ENCODE data around the gene SMIM14. TPM values are rescaled to one million over a fixed set of nuclear protein-coding genes. Genes with fewer than 3 reads are reported as not detected.

SMIM14 gene
- total and polyA plus RNA-seq, 2 of the 8 experiments (the other 6 are each of a cell fraction or from before 2014, with no cell fraction given): 29.1 to 31.0 TPM

- H3K27me3 ChIP-seq (replicated peaks in 1 of 4; ENCODE audit: control insufficient read depth in 3 of 4, extremely low read depth in 1 of 4, insufficient read depth in 3 of 4, low read length in 3 of 4): no peaks in the 10 kb centered on the region
- ChIA-PET CTCF (ENCODE audit: partially characterized antibody) (interaction anchor here (0.7 kb wide), 1 partner anchor 100 kb away, joined by 3 read pairs; no protein-coding TSS in a partner anchor), POLR2A (ENCODE audit: partially characterized antibody) (no interaction called here)
- WGBS, 2 experiments (ENCODE audit: extremely low coverage in 1 of 2, insufficient coverage in 1 of 2, insufficient read length in 1 of 2, insufficient replicate concordance in 2 of 2, low coverage in 1 of 2, low lambda C conversion rate in 2 of 2, missing lambda C conversion rate in 1 of 2): 94% methylated on average over 4 of the region's 4 CpGs; no CpG with 5 or more reads in 1 of the 2 experiments
- H3K79me2 ChIP-seq (ENCODE audit: control insufficient read depth in 1 of 2, insufficient read depth in 2 of 2, low read length in 2 of 2): no peaks in the 10 kb centered on the region; a peak in 1 of 4 replicates
- H3K14ac ChIP-seq (ENCODE audit: insufficient read length): no peak overlapping the region
- DNase-seq (ENCODE audit: low read depth in 1 of 2, low spot score in 2 of 2) (no peak), FAIRE-seq (no peak)
- H3K36me3 ChIP-seq (ENCODE audit: control insufficient read depth in 2 of 4, insufficient read depth in 4 of 4, low read length in 3 of 4): peaks cover 0 to 14% (median 3%) of the 10 kb centered on the region in 4 experiments; a peak in 3 of 8 replicates
- H3K9ac ChIP-seq (replicated peaks in 1 of 4; ENCODE audit: extremely low read depth in 1 of 4, low read depth in 3 of 4, low read length in 3 of 4): no peak overlapping the region
- H3K4me1 ChIP-seq (replicated peaks in 1 of 4; ENCODE audit: control insufficient read depth in 3 of 4, insufficient read depth in 4 of 4, low read length in 3 of 4): no peaks in the 10 kb centered on the region
- no peak overlapping the region for H3K18ac ChIP-seq (ENCODE audit: extremely low read depth, low read length)
- no peak overlapping the region for H2BK20ac ChIP-seq (ENCODE audit: low read length)
- H2BK120ac ChIP-seq (replicated peaks; ENCODE audit: low read depth, low read length): no peak overlapping the region
- no peak overlapping the region for H2BK5ac ChIP-seq (ENCODE audit: low read depth, low read length)
- no peaks in the 10 kb centered on the region for H4K20me1 ChIP-seq (replicated peaks in 1 of 2; ENCODE audit: control insufficient read depth in 1 of 2, insufficient read depth in 2 of 2, low read length in 2 of 2)
- H4K8ac ChIP-seq (ENCODE audit: extremely low read depth, insufficient read depth, low read length): no peak overlapping the region
- H2BK12ac ChIP-seq (ENCODE audit: low read depth, low read length): no peak overlapping the region
- no peak overlapping the region for H4K91ac ChIP-seq (replicated peaks; ENCODE audit: insufficient read length, low read length)
- no peak overlapping the region for H3K56ac ChIP-seq (replicated peaks; ENCODE audit: insufficient read length, low read depth, low read length)
- no peak overlapping the region for H3K4ac ChIP-seq (replicated peaks; ENCODE audit: insufficient read length, low read depth, low read length)
- no peaks in the 10 kb centered on the region for H3K23me2 ChIP-seq (ENCODE audit: low read depth, low read length)
- H2AK5ac ChIP-seq (ENCODE audit: low read depth, low read length): no peak overlapping the region
- H2BK15ac ChIP-seq (ENCODE audit: low read length): no peak overlapping the region
- H4K5ac ChIP-seq (ENCODE audit: insufficient read length, low read depth, low read length): no peak overlapping the region
- no peak overlapping the region for H2AFZ ChIP-seq (ENCODE audit: low read length)
- H3K4me2 ChIP-seq (ENCODE audit: insufficient read depth in 1 of 2, low read depth in 2 of 2, low read length in 2 of 2): no peak overlapping the region
- peaks cover 3 to 5% of the 10 kb centered on the region in 2 experiments; a peak in 1 of 4 replicates for H3K9me3 ChIP-seq (ENCODE audit: insufficient read depth in 2 of 2, low read depth in 1 of 2, low read length in 1 of 2)
- no peak overlapping the region for H3K23ac ChIP-seq (ENCODE audit: insufficient read length)
- H3K27ac ChIP-seq (ENCODE audit: low read depth, low read length): no peak overlapping the region
- TF ChIP-seq RXRA (IDR thresholded peaks at IDR 0.05; ENCODE audit: insufficient read depth, low read depth, low read length) (no peak), POLR2A (IDR thresholded peaks at IDR 0.05; ENCODE audit: control extremely low read depth in 1 of 2, low read depth in 2 of 2, low read length in 2 of 2) (no peak), KDM5A (IDR thresholded peaks at IDR 0.05; ENCODE audit: low read length) (no peak), CHD2 (IDR thresholded peaks at IDR 0.05; ENCODE audit: low read length) (no peak)
- TF ChIP-seq, protein P1, sequence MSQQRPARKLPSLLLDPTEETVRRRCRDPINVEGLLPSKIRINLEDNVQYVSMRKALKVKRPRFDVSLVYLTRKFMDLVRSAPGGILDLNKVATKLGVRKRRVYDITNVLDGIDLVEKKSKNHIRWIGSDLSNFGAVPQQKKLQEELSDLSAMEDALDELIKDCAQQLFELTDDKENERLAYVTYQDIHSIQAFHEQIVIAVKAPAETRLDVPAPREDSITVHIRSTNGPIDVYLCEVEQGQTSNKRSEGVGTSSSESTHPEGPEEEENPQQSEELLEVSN (IDR thresholded peaks at IDR 0.05): no peak
- H3K79me1 ChIP-seq (ENCODE audit: low read depth, low read length): no peaks in the 10 kb centered on the region
- no peak overlapping the region for H3K4me3 ChIP-seq (ENCODE audit: extremely low read depth in 1 of 4, insufficient read depth in 2 of 4, low read depth in 3 of 4, low read length in 4 of 4)
Observed at GRCh38 chr4:39569209-39569608, 69.5 kb downstream of the SMIM14 start.
